ENCODE results near the gene SYDE1.

DNA sequence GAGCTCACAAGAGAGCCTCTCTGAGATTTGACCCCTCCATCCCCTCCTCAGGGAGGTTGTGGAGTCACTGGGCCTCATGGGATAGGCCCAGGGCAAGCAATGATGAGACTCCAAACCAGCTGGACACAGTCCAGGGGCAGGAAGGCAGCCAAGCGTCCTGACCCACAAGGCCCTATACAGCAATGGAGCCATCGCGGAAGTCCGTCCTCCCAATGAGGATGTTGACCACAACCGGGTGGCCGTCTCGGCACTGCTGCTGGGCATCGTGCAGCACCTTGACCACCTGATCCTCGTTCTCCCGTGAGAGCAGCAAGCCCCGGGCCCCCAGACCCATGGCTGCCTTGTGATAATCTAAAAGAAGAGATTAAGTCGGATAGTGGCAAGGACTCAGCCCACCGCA lies 7.9 kb downstream of the SYDE1 start:
- TF ChIP-seq GATA2 (IDR thresholded peaks at IDR 0.05; ENCODE audit: low read depth, low read length) (no peak), GATA3 (IDR thresholded peaks at IDR 0.05; ENCODE audit: low read depth, low read length) (no peak)

All from SH-SY5Y (cell line).